ENCODE measurements around the gene NPPC.
"Not testable (repeated sequence)": the region's sequence is repeated elsewhere in the genome, so short reads cannot be mapped to it uniquely, and the experiment has no call there.

NPPC gene

GRCh38 chr2:231947694-231948093 lies 21.5 kb upstream of the NPPC start:
- H3K4me3 ChIP-seq (ENCODE audit: low read length), result no peak overlapping the region
- H3K9ac ChIP-seq (ENCODE audit: low read length), result no peak overlapping the region
- no peaks in the 10 kb centered on the region for H3K9me3 ChIP-seq (ENCODE audit: control insufficient read depth, low read length)
- peaks cover 3% of the 10 kb centered on the region for H3K27me3 ChIP-seq (ENCODE audit: control insufficient read depth, insufficient read depth, low read length)
- H3K4me1 ChIP-seq (ENCODE audit: control insufficient read depth, insufficient read depth, low read length), result no peaks in the 10 kb centered on the region
- no peaks in the 10 kb centered on the region for H3K36me3 ChIP-seq (ENCODE audit: control insufficient read depth, insufficient read depth, low read length)

- H3K9ac ChIP-seq (ENCODE audit: low read length); H3K9me3 ChIP-seq (ENCODE audit: control insufficient read depth, low read length); H3K4me3 ChIP-seq (ENCODE audit: low read length); H3K27me3 ChIP-seq (ENCODE audit: control insufficient read depth, insufficient read depth, low read length); H3K36me3 ChIP-seq (ENCODE audit: control insufficient read depth, insufficient read depth, low read length); H3K4me1 ChIP-seq (ENCODE audit: control insufficient read depth, insufficient read depth, low read length): not testable (repeated sequence)
These were observed 20.9 kb upstream of the NPPC start for GRCh38 chr2:231947112-231947511.

- Histone ChIP-seq H3K9me3 (ENCODE audit: control insufficient read depth, low read length) (no peaks in the 10 kb centered on the region), H3K4me3 (ENCODE audit: low read length) (no peak overlapping the region), H3K9ac (ENCODE audit: low read length) (no peak overlapping the region), H3K27me3 (ENCODE audit: control insufficient read depth, insufficient read depth, low read length) (peaks cover 8% of the 10 kb centered on the region), H3K4me1 (ENCODE audit: control insufficient read depth, insufficient read depth, low read length) (no peaks in the 10 kb centered on the region), H3K36me3 (ENCODE audit: control insufficient read depth, insufficient read depth, low read length) (no peaks in the 10 kb centered on the region)
These were observed 20.1 kb upstream of the NPPC start for GRCh38 chr2:231946241-231946814.

GRCh38 chr2:231942180-231942579 lies 16.0 kb upstream of the NPPC start:
- H3K4me3 ChIP-seq (ENCODE audit: low read length), result no peak overlapping the region
- no peaks in the 10 kb centered on the region for H3K4me1 ChIP-seq (ENCODE audit: control insufficient read depth, insufficient read depth, low read length)
- H3K9ac ChIP-seq (ENCODE audit: low read length), result no peak overlapping the region
- no peaks in the 10 kb centered on the region for H3K9me3 ChIP-seq (ENCODE audit: control insufficient read depth, low read length)
- H3K27me3 ChIP-seq (ENCODE audit: control insufficient read depth, insufficient read depth, low read length), result peaks cover 10% of the 10 kb centered on the region
- H3K36me3 ChIP-seq (ENCODE audit: control insufficient read depth, insufficient read depth, low read length), result no peaks in the 10 kb centered on the region

- H3K9ac ChIP-seq (ENCODE audit: low read length), result no peak overlapping the region
- H3K9me3 ChIP-seq (ENCODE audit: control insufficient read depth, low read length), result no peaks in the 10 kb centered on the region
- no peaks in the 10 kb centered on the region for H3K36me3 ChIP-seq (ENCODE audit: control insufficient read depth, insufficient read depth, low read length)
- no peaks in the 10 kb centered on the region for H3K4me1 ChIP-seq (ENCODE audit: control insufficient read depth, insufficient read depth, low read length)
- H3K4me3 ChIP-seq (ENCODE audit: low read length), result no peak overlapping the region
- peaks cover 10% of the 10 kb centered on the region for H3K27me3 ChIP-seq (ENCODE audit: control insufficient read depth, insufficient read depth, low read length)
These were observed 15.5 kb upstream of the NPPC start for GRCh38 chr2:231941673-231942072.

GRCh38 chr2:231940795-231941194 lies 14.6 kb upstream of the NPPC start:
- H3K9ac ChIP-seq (ENCODE audit: low read length), result no peak overlapping the region
- no peak overlapping the region for H3K4me3 ChIP-seq (ENCODE audit: low read length)
- no peaks in the 10 kb centered on the region for H3K4me1 ChIP-seq (ENCODE audit: control insufficient read depth, insufficient read depth, low read length)
- H3K36me3 ChIP-seq (ENCODE audit: control insufficient read depth, insufficient read depth, low read length), result no peaks in the 10 kb centered on the region
- peaks cover 10% of the 10 kb centered on the region for H3K27me3 ChIP-seq (ENCODE audit: control insufficient read depth, insufficient read depth, low read length)
- H3K9me3 ChIP-seq (ENCODE audit: control insufficient read depth, low read length), result no peaks in the 10 kb centered on the region

- Histone ChIP-seq H3K27me3 (ENCODE audit: control insufficient read depth, insufficient read depth, low read length) (peaks cover 6% of the 10 kb centered on the region), H3K9me3 (ENCODE audit: control insufficient read depth, low read length) (no peaks in the 10 kb centered on the region), H3K4me1 (ENCODE audit: control insufficient read depth, insufficient read depth, low read length) (no peaks in the 10 kb centered on the region), H3K9ac (ENCODE audit: low read length) (no peak overlapping the region), H3K4me3 (ENCODE audit: low read length) (no peak overlapping the region), H3K36me3 (ENCODE audit: control insufficient read depth, insufficient read depth, low read length) (no peaks in the 10 kb centered on the region)
These were observed 12.8 kb upstream of the NPPC start for GRCh38 chr2:231939022-231939421.

GRCh38 chr2:231937057-231937456 lies 10.9 kb upstream of the NPPC start:
- no peak overlapping the region for H3K4me3 ChIP-seq (ENCODE audit: low read length)
- H3K4me1 ChIP-seq (ENCODE audit: control insufficient read depth, insufficient read depth, low read length), result no peaks in the 10 kb centered on the region
- H3K36me3 ChIP-seq (ENCODE audit: control insufficient read depth, insufficient read depth, low read length), result no peaks in the 10 kb centered on the region

GRCh38 chr2:231936491-231936890 lies 10.3 kb upstream of the NPPC start:
- Histone ChIP-seq H3K9me3 (ENCODE audit: control insufficient read depth, low read length) (no peaks in the 10 kb centered on the region), H3K9ac (ENCODE audit: low read length) (no peak overlapping the region), H3K27me3 (ENCODE audit: control insufficient read depth, insufficient read depth, low read length) (peaks cover 3% of the 10 kb centered on the region), H3K4me1 (ENCODE audit: control insufficient read depth, insufficient read depth, low read length) (no peaks in the 10 kb centered on the region), H3K4me3 (ENCODE audit: low read length) (no peak overlapping the region), H3K36me3 (ENCODE audit: control insufficient read depth, insufficient read depth, low read length) (no peaks in the 10 kb centered on the region)

More at GRCh38 chr2:231937057-231937456, 10.9 kb upstream of the NPPC start:
- H3K27me3 ChIP-seq (ENCODE audit: control insufficient read depth, insufficient read depth, low read length), result peaks cover 6% of the 10 kb centered on the region
- H3K9ac ChIP-seq (ENCODE audit: low read length), result no peak overlapping the region
- no peaks in the 10 kb centered on the region for H3K9me3 ChIP-seq (ENCODE audit: control insufficient read depth, low read length)

- Histone ChIP-seq H3K9ac (ENCODE audit: low read length) (no peak overlapping the region), H3K27me3 (ENCODE audit: control insufficient read depth, insufficient read depth, low read length) (peaks cover 6% of the 10 kb centered on the region), H3K9me3 (ENCODE audit: control insufficient read depth, low read length) (no peaks in the 10 kb centered on the region), H3K36me3 (ENCODE audit: control insufficient read depth, insufficient read depth, low read length) (no peaks in the 10 kb centered on the region), H3K4me1 (ENCODE audit: control insufficient read depth, insufficient read depth, low read length) (no peaks in the 10 kb centered on the region), H3K4me3 (ENCODE audit: low read length) (no peak overlapping the region)
These were observed 9.6 kb upstream of the NPPC start for GRCh38 chr2:231935815-231936214.

- H3K9me3 ChIP-seq (ENCODE audit: control insufficient read depth, low read length), result no peaks in the 10 kb centered on the region
- H3K4me1 ChIP-seq (ENCODE audit: control insufficient read depth, insufficient read depth, low read length), result no peaks in the 10 kb centered on the region
- no peaks in the 10 kb centered on the region for H3K36me3 ChIP-seq (ENCODE audit: control insufficient read depth, insufficient read depth, low read length)
- H3K27me3 ChIP-seq (ENCODE audit: control insufficient read depth, insufficient read depth, low read length), result peaks cover 12% of the 10 kb centered on the region
- H3K9ac ChIP-seq (ENCODE audit: low read length), result no peak overlapping the region
- no peak overlapping the region for H3K4me3 ChIP-seq (ENCODE audit: low read length)
These were observed 9.0 kb upstream of the NPPC start for GRCh38 chr2:231935207-231935524.

- H3K4me1 ChIP-seq (ENCODE audit: control insufficient read depth, insufficient read depth, low read length), result no peaks in the 10 kb centered on the region
- no peak overlapping the region for H3K4me3 ChIP-seq (ENCODE audit: low read length)
- peaks cover 17% of the 10 kb centered on the region for H3K27me3 ChIP-seq (ENCODE audit: control insufficient read depth, insufficient read depth, low read length)
- no peaks in the 10 kb centered on the region for H3K9me3 ChIP-seq (ENCODE audit: control insufficient read depth, low read length)
- H3K9ac ChIP-seq (ENCODE audit: low read length), result no peak overlapping the region
- no peaks in the 10 kb centered on the region for H3K36me3 ChIP-seq (ENCODE audit: control insufficient read depth, insufficient read depth, low read length)
These were observed 8.4 kb upstream of the NPPC start for GRCh38 chr2:231934441-231935206.

Measured in mucosa of stomach (tissue), 1 donor.